H1 (cell line): ENCODE measurements around the gene ARMC12. TPM values are rescaled to one million over a fixed set of nuclear protein-coding genes. Genes with fewer than 3 reads are reported as not detected.
A peak's percentile ranks its signal among the peaks of the same experiment; 100 is the strongest.

Experiments
- CHD7 ChIP-seq: fragments of 300-600 bp; sonication (generic); IDR thresholded peaks from 2 replicates; pipeline ENCODE4 v1.7.1; 2012; ENCODE audit warnings: low read length, moderate library complexity, mild to moderate bottlenecking, inconsistent platforms; ENCODE audit not compliant: insufficient replicate concordance
- KDM5A ChIP-seq: fragments of 200-600 bp; IDR thresholded peaks from 2 replicates; pipeline ENCODE4 v1.7.1; 2012; ENCODE audit warnings: mild to moderate bottlenecking, low read length, inconsistent platforms, mixed read lengths
- RAD21 ChIP-seq, 2 experiments: IDR thresholded peaks in 1 of 2; conservative IDR thresholded peaks in 1 of 2; 2 replicates each; pipeline ENCODE4 v1.6.1; 2011; ENCODE audit warnings: low read depth in 2 of 2, low read length in 2 of 2, improper control_type of control experiment in 1 of 2, inconsistent platforms in 1 of 2, mild to moderate bottlenecking in 1 of 2, moderate library complexity in 1 of 2
- SAP30 ChIP-seq: fragments of 300-600 bp; sonication (generic); IDR thresholded peaks from 2 replicates; pipeline ENCODE4 v1.7.1; 2012; ENCODE audit warnings: low read length, moderate library complexity, mild to moderate bottlenecking, inconsistent platforms; ENCODE audit not compliant: insufficient read depth, insufficient replicate concordance
- SIX5 ChIP-seq: IDR thresholded peaks from 2 replicates; pipeline ENCODE4 v1.6.1; 2011; ENCODE audit warnings: mild to moderate bottlenecking, low read depth, low read length
- SP1 ChIP-seq: IDR thresholded peaks from 2 replicates; pipeline ENCODE4 v1.6.1; 2011; ENCODE audit warnings: low read depth, low read length
- polyA plus RNA-seq, 7 experiments: library from polyadenylated mRNA; depleted of rRNA in 3 of 7; stranded (reverse) in 5 of 7; unstranded in 2 of 7; fragments of >200 nt in 5 of 7; fragments of 200-250 nt in 2 of 7; gene quantifications; 1 replicate in 5 of 7; 2 replicates in 1 of 7; 4 replicates in 1 of 7; pipeline versions ENCODE4 v1.2.1 to v1.2.3, GENCODE V29; 2011 to 2013; ENCODE audit warnings: missing spikeins in 2 of 7, mixed read lengths in 2 of 7
- total RNA-seq: library from RNA; stranded (reverse); fragmentation: NEBNext Ultra II Directional; extraction: Animal tissue kit (Norgen Biotek cat#: 25700); gene quantifications from 2 replicates; pipeline ENCODE4 v1.2.1, GENCODE V29; 2021

ARMC12 gene
- total and polyA plus RNA-seq, 2 of the 8 experiments (the other 6 are each of a cell fraction or from before 2014, with no cell fraction given), result 0.86 to 3.7 TPM

GRCh38 chr6:35736253-35736894 lies 458 bp upstream of the ARMC12 start (continued):
- TF ChIP-seq CHD7, result no peak
- TF ChIP-seq SIX5, result no peak
- TF ChIP-seq RAD21 (IDR thresholded peaks at IDR 0.05 in 1 of 2, conservative IDR thresholded peaks at IDR 0.05 in 1 of 2; ENCODE audit: low read depth in 2 of 2, low read length in 2 of 2), result peak; percentile 94 to 97
- TF ChIP-seq KDM5A, result no peak
- TF ChIP-seq SP1, result no peak
- TF ChIP-seq SAP30, result no peak
